B cell (primary cell): ENCODE results near the gene SCFD2. TPM values are rescaled to one million over a fixed set of nuclear protein-coding genes. Genes with fewer than 3 reads are reported as not detected.
"Not testable (repeated sequence)": the region's sequence is repeated elsewhere in the genome, so short reads cannot be mapped to it uniquely, and the experiment has no call there.

Experiments used
- ATAC-seq: fragments of 200-7000 bp; cut with Tn5 transposase; one replicate; pipeline ENCODE4 v1.10.0; 2021; ENCODE audit warnings: low read depth, mild to moderate bottlenecking, moderate number of reproducible peaks, moderate library complexity
- CTCF ChIA-PET: fragments of 350-600 bp; sonication (Branson Sonifier 250); formaldehyde crosslinking; loops from one replicate; lab custom pipeline; 2021; ENCODE audit warnings: antibody characterized with exemption, inconsistent platforms; lab: Charles Lee
- POLR2A ChIA-PET: fragments of 350-600 bp; sonication (Branson Sonifier 250); formaldehyde crosslinking; loops from one replicate; lab custom pipeline; 2021; ENCODE audit warnings: antibody characterized with exemption; lab: Charles Lee
- DNase-seq: peaks from one replicate; pipeline ENCODE4 v3.0.0; 2013
- H2AFZ ChIP-seq: 2 replicates; pipeline ENCODE4 v1.6.1; 2012; ENCODE audit warnings: mild to moderate bottlenecking, low read depth, low read length; ENCODE audit not compliant: insufficient read depth, poor library complexity, severe bottlenecking
- H3K27ac ChIP-seq, 2 donors: 1 replicate in 1 of 2; 2 replicates in 1 of 2; pipeline ENCODE4 v1.5.1; 2012 to 2013; ENCODE audit warnings: low read length in 2 of 2, mild to moderate bottlenecking in 2 of 2, moderate library complexity in 1 of 2
- H3K27me3 ChIP-seq, 4 experiments: fragments of 200-600 bp in 1 of 4; sonication (generic) in 1 of 4; replicated peaks in 1 of 4; 1 replicate in 2 of 4; 2 replicates in 2 of 4; pipeline versions ENCODE4 v1.6.1 to v1.7.0; 2013 to 2016; ENCODE audit warnings: low read length in 3 of 4, mild to moderate bottlenecking in 2 of 4, mixed read lengths in 1 of 4, moderate library complexity in 1 of 4; ENCODE audit not compliant: insufficient read depth in 4 of 4, control insufficient read depth in 3 of 4; ENCODE audit errors: control extremely low read depth in 1 of 4
- H3K36me3 ChIP-seq, 2 experiments: replicated peaks in 1 of 2; 1 replicate in 1 of 2; 2 replicates in 1 of 2; pipeline versions ENCODE4 v1.6.1 to v1.7.1; 2013; ENCODE audit warnings: low read length in 1 of 2; ENCODE audit not compliant: insufficient read depth in 2 of 2, control insufficient read depth in 1 of 2; ENCODE audit errors: control extremely low read depth in 1 of 2, extremely low read depth in 1 of 2
- H3K4me1 ChIP-seq, 2 donors: fragments of 200-600 bp in 1 of 2; sonication (generic) in 1 of 2; 1 replicate in 1 of 2; 2 replicates in 1 of 2; pipeline versions ENCODE4 v1.5.1 to v1.6.1; 2013 to 2017; ENCODE audit warnings: low read length in 2 of 2; ENCODE audit not compliant: control insufficient read depth in 2 of 2, insufficient read depth in 2 of 2
- H3K4me2 ChIP-seq: replicated peaks from 2 replicates; pipeline ENCODE3; 2012; ENCODE audit warnings: mild to moderate bottlenecking, low read depth, low read length; ENCODE audit not compliant: poor library complexity, severe bottlenecking
- H3K4me3 ChIP-seq, 5 experiments: fragments of 200-600 bp in 1 of 5; sonication (generic) in 1 of 5; 1 replicate in 3 of 5; 2 replicates in 2 of 5; pipeline versions ENCODE4 v1.5.1 to v1.7.0; 2011 to 2016; ENCODE audit warnings: low read length in 4 of 5, mild to moderate bottlenecking in 4 of 5, low read depth in 2 of 5, control low read depth in 1 of 5, moderate library complexity in 1 of 5; ENCODE audit not compliant: insufficient read depth in 1 of 5; ENCODE audit errors: control extremely low read depth in 1 of 5, extremely low read depth in 1 of 5
- H3K79me2 ChIP-seq: fragments of 200-600 bp; sonication (generic); one replicate; pipeline ENCODE4 v1.6.0; 2016; ENCODE audit warnings: low read length; ENCODE audit not compliant: control insufficient read depth, insufficient read depth
- H3K9ac ChIP-seq: fragments of 200-600 bp; sonication (generic); 2 replicates; pipeline ENCODE4 v1.6.1; 2017; ENCODE audit warnings: mild to moderate bottlenecking, low read length, moderate library complexity
- H3K9me3 ChIP-seq, 3 donors: one replicate each; pipeline versions ENCODE4 v1.6.1 to v1.7.1; 2013; ENCODE audit warnings: low read length in 2 of 3; ENCODE audit not compliant: control insufficient read depth in 2 of 3, insufficient read depth in 1 of 3; ENCODE audit errors: control extremely low read depth in 1 of 3
- H4K20me1 ChIP-seq: 2 replicates; pipeline ENCODE4 v1.6.0; 2012; ENCODE audit warnings: mild to moderate bottlenecking, low read length; ENCODE audit not compliant: insufficient read depth, control insufficient read depth, poor library complexity, severe bottlenecking
- H3K27ac Mint-ChIP-seq: one replicate; pipeline ENCODE4 v1.8.0; 2021; ENCODE audit warnings: mixed read lengths
- H3K27me3 Mint-ChIP-seq: one replicate; pipeline ENCODE4 v1.8.0; 2021; ENCODE audit warnings: mixed read lengths
- H3K4me1 Mint-ChIP-seq: one replicate; pipeline ENCODE4 v1.8.0; 2021; ENCODE audit warnings: mixed read lengths
- H3K4me3 Mint-ChIP-seq: one replicate; pipeline ENCODE4 v1.8.0; 2021; ENCODE audit warnings: mixed read lengths
- H3K9me3 Mint-ChIP-seq: one replicate; pipeline ENCODE4 v1.8.0; 2022; ENCODE audit warnings: mixed read lengths; ENCODE audit not compliant: insufficient read depth
- EZH2 ChIP-seq: IDR thresholded peaks from 2 replicates; pipeline ENCODE4 v1.6.1; 2012; ENCODE audit warnings: borderline replicate concordance, low read depth, mild to moderate bottlenecking, moderate library complexity, low read length; ENCODE audit not compliant: insufficient read depth, poor library complexity, severe bottlenecking
- WGBS: methylation state at CpG from one replicate; pipeline ENCODE4 v1.1.5; 2013; ENCODE audit warnings: missing lambda C conversion rate; ENCODE audit not compliant: insufficient coverage; 5-methylcytosine and 5-hydroxymethylcytosine counted together
- intact Hi-C: fragments of 100-400 bp; cut with micrococcal nuclease; formaldehyde crosslinking; loops from one replicate; pipeline ENCODE4 v1.10.0; 2022
- polyA plus RNA-seq: library from polyadenylated mRNA; depleted of rRNA; stranded (reverse); fragments of >200 nt; gene quantifications from 2 replicates; pipeline ENCODE4 v1.2.3, GENCODE V29; 2012
- total RNA-seq, 2 donors: library from RNA; stranded (reverse); fragments of 120-200 nt in 1 of 2; gene quantifications; 1 replicate in 1 of 2; 2 replicates in 1 of 2; pipeline versions ENCODE4 v1.2.3 to v1.2.4, GENCODE V29; 2013 to 2022
- TF ChIP-seq, protein P1 (sequence below): fragments of 200-600 bp; IDR thresholded peaks from one replicate; pipeline ENCODE4 v1.8.0; 2022; ENCODE audit warnings: antibody characterized with exemption, mild to moderate bottlenecking

SCFD2 gene
- total and polyA plus RNA-seq, 2 donors (not counting 1 experiment from before 2014, with no cell fraction given): 12.8 to 20.4 TPM

GRCh38 chr4:53340145-53340544, 25.7 kb downstream of the SCFD2 start:
- H3K4me1 Mint-ChIP-seq: peaks cover 20% of the 10 kb centered on the region
- WGBS: 99% methylated on average over 12 of the region's 12 CpGs
- H3K4me2 ChIP-seq, ATAC-seq, H3K4me3 ChIP-seq, H3K9me3 Mint-ChIP-seq, H3K27me3 Mint-ChIP-seq, H4K20me1 ChIP-seq, H3K4me3 Mint-ChIP-seq, H3K9me3 ChIP-seq, DNase-seq, H3K79me2 ChIP-seq, CTCF ChIA-PET, H3K4me1 ChIP-seq, H3K36me3 ChIP-seq, H3K27me3 ChIP-seq, intact Hi-C loops, H3K27ac Mint-ChIP-seq, H2AFZ ChIP-seq, H3K27ac ChIP-seq, H3K9ac ChIP-seq, POLR2A ChIA-PET: not testable (repeated sequence)

- DNase-seq, H3K79me2 ChIP-seq, H3K27ac ChIP-seq, POLR2A ChIA-PET, H3K27me3 Mint-ChIP-seq, H3K9me3 ChIP-seq, H3K4me3 Mint-ChIP-seq, H3K4me3 ChIP-seq, H3K36me3 ChIP-seq, H3K27me3 ChIP-seq, ATAC-seq, H2AFZ ChIP-seq, intact Hi-C loops, H3K4me2 ChIP-seq, CTCF ChIA-PET, H3K9ac ChIP-seq, H4K20me1 ChIP-seq, H3K9me3 Mint-ChIP-seq, H3K4me1 ChIP-seq, H3K27ac Mint-ChIP-seq: not testable (repeated sequence)
- peaks cover 11% of the 10 kb centered on the region for H3K4me1 Mint-ChIP-seq
- WGBS: 100% methylated on average over 5 of the region's 6 CpGs
These were observed 30.9 kb downstream of the SCFD2 start for GRCh38 chr4:53334916-53335315.

DNA sequence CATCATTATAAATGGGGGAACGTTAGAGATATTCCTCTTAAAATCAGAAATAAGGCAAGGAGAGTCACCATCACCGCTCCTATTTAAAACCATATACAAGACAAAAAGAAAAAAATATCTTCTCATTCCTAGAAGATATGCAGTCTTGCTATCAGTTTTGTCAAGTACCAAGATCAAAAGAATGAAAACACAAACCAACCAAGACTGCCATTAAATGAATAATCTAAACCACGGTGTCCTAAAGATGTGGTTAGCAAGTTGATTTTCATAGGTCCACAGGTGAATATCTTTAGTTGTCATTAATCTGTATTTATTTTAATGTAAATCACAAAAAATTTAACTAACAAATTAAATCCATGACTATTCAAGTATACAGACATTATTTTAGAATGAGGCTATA, 39.3 kb downstream of the SCFD2 start:
- no peak overlapping the region for H3K27ac ChIP-seq
- no CpG with 5 or more reads among the region's 3 CpGs for WGBS
- intact Hi-C loops: no loop called here
- no peak for ATAC-seq
- H3K4me3 ChIP-seq: no peak overlapping the region
- no peak overlapping the region for H3K4me2 ChIP-seq
- peaks cover 4% of the 10 kb centered on the region for H3K9me3 Mint-ChIP-seq
- no peak overlapping the region for H3K9ac ChIP-seq
- no peaks in the 10 kb centered on the region for H3K27me3 ChIP-seq
- no peak overlapping the region for H3K4me3 Mint-ChIP-seq
- CTCF ChIA-PET: no interaction called here
- no peak overlapping the region for H2AFZ ChIP-seq
- H3K4me1 Mint-ChIP-seq: peaks cover 15% of the 10 kb centered on the region
- H3K9me3 ChIP-seq: no peaks in the 10 kb centered on the region
- H3K79me2 ChIP-seq: peaks cover 37% of the 10 kb centered on the region
- no peaks in the 10 kb centered on the region for H3K27me3 Mint-ChIP-seq
- peaks cover 4% of the 10 kb centered on the region in 2 donors for H3K4me1 ChIP-seq
- H4K20me1 ChIP-seq: peaks cover 10% of the 10 kb centered on the region
- POLR2A ChIA-PET: no interaction called here
- no peak for DNase-seq
- no peak overlapping the region for H3K27ac Mint-ChIP-seq
- TF ChIP-seq, protein P1, sequence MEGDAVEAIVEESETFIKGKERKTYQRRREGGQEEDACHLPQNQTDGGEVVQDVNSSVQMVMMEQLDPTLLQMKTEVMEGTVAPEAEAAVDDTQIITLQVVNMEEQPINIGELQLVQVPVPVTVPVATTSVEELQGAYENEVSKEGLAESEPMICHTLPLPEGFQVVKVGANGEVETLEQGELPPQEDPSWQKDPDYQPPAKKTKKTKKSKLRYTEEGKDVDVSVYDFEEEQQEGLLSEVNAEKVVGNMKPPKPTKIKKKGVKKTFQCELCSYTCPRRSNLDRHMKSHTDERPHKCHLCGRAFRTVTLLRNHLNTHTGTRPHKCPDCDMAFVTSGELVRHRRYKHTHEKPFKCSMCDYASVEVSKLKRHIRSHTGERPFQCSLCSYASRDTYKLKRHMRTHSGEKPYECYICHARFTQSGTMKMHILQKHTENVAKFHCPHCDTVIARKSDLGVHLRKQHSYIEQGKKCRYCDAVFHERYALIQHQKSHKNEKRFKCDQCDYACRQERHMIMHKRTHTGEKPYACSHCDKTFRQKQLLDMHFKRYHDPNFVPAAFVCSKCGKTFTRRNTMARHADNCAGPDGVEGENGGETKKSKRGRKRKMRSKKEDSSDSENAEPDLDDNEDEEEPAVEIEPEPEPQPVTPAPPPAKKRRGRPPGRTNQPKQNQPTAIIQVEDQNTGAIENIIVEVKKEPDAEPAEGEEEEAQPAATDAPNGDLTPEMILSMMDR: no peak
- no peak for TF ChIP-seq EZH2
- H3K36me3 ChIP-seq: no peaks in the 10 kb centered on the region
